ENCODE results near the gene SLC37A2.

The SLC37A2 gene

GRCh38 chr11:125112208-125112604 lies 49.1 kb downstream of the SLC37A2 start:
- DNase-seq, result no peak

- no peak for DNase-seq
Measured at GRCh38 chr11:125114518-125114917, 51.4 kb downstream of the SLC37A2 start.

GRCh38 chr11:125117429-125117828 lies 54.3 kb downstream of the SLC37A2 start:
- no peak for DNase-seq

GRCh38 chr11:125123194-125123946 lies 60.3 kb downstream of the SLC37A2 start:
- no peak for DNase-seq

GRCh38 chr11:125123947-125124617 lies 61.0 kb downstream of the SLC37A2 start:
- DNase-seq, result no peak

GRCh38 chr11:125124618-125124992 lies 61.5 kb downstream of the SLC37A2 start:
- DNase-seq, result no peak

- DNase-seq, result no peak
Measured at GRCh38 chr11:125128450-125128849, 65.3 kb downstream of the SLC37A2 start.

GRCh38 chr11:125129316-125129993 lies 66.3 kb downstream of the SLC37A2 start:
- DNase-seq, result no peak

GRCh38 chr11:125132071-125132470 lies 69.0 kb downstream of the SLC37A2 start:
- DNase-seq, result no peak

- DNase-seq, result no peak
Measured at GRCh38 chr11:125132596-125132995, 69.5 kb downstream of the SLC37A2 start.

GRCh38 chr11:125136001-125136400 lies 72.9 kb downstream of the SLC37A2 start:
- no peak for DNase-seq

GRCh38 chr11:125138966-125139365 lies 75.9 kb downstream of the SLC37A2 start:
- no peak for DNase-seq

GRCh38 chr11:125139778-125140177 lies 76.7 kb downstream of the SLC37A2 start:
- DNase-seq, result no peak
